ENCODE measurements around the gene HNF1B. TPM values are rescaled to one million over a fixed set of nuclear protein-coding genes. Genes with fewer than 3 reads are reported as not detected.

Gene HNF1B
- total RNA-seq, 1 donor from 2014 or later = 40.0 TPM

DNA sequence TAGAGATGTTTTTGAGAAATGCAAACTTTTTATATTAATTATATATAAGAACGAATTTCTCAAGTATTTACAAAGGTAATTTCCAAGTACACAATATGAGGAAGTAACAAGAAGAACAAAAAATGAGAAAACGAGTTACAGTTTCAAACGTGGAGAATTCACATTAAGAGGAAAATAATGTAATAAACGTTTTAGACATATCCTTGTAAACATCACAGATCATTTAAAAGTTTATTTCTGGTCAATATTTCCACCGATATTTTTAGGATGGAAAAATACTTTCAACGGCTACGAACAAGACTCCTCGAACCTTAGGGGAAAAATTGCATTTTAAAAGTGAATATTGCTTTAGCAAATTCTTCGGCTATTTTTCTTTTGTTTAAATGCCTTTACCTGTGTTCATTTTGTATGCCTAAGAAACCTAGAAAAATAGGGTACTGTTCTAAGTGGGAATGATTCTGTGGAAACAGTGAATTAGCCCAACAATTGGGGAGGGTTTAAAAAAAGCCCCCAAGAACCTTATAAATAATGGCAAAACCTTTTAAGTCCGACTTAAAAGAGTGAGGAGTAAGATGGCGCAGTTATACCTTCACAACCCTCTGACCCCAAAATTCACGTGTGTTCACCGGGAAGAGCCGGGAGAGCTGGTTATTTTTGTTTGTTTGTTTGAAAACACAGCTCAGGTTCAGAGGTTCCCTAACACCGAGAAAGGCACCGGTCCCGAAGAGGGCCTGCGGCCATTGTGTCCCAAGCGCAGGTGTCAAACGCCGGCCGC lies 3.3 kb downstream of the HNF1B start:
- H3K9me3 Mint-ChIP-seq = no peaks in the 10 kb centered on the region
- TF ChIP-seq, protein P1, sequence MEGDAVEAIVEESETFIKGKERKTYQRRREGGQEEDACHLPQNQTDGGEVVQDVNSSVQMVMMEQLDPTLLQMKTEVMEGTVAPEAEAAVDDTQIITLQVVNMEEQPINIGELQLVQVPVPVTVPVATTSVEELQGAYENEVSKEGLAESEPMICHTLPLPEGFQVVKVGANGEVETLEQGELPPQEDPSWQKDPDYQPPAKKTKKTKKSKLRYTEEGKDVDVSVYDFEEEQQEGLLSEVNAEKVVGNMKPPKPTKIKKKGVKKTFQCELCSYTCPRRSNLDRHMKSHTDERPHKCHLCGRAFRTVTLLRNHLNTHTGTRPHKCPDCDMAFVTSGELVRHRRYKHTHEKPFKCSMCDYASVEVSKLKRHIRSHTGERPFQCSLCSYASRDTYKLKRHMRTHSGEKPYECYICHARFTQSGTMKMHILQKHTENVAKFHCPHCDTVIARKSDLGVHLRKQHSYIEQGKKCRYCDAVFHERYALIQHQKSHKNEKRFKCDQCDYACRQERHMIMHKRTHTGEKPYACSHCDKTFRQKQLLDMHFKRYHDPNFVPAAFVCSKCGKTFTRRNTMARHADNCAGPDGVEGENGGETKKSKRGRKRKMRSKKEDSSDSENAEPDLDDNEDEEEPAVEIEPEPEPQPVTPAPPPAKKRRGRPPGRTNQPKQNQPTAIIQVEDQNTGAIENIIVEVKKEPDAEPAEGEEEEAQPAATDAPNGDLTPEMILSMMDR (IDR thresholded peaks at IDR 0.05) = no peak
- peaks cover 42% of the 10 kb centered on the region for H3K27me3 Mint-ChIP-seq
- POLR2A ChIA-PET = interaction anchor here (0.6 kb wide), 1 partner anchor 22 kb away, joined by 5 read pairs; no protein-coding TSS in a partner anchor
- peak overlapping the region; percentile 76 for H3K4me3 Mint-ChIP-seq
- H3K36me3 Mint-ChIP-seq (ENCODE audit: low read depth) = peaks cover 9% of the 10 kb centered on the region
- peaks cover 38% of the 10 kb centered on the region for H3K4me1 Mint-ChIP-seq
- no peak overlapping the region for H3K27ac Mint-ChIP-seq
- no peak for ATAC-seq (ENCODE audit: low read depth)
- CTCF ChIA-PET = interaction anchor here (1.0 to 2.7 kb wide), 2 partner anchors 33 to 49 kb away, joined by 3 to 11 read pairs; no protein-coding TSS in a partner anchor
- no peak for DNase-seq
- intact Hi-C loops (cut with micrococcal nuclease) = loop anchor here (2.0 kb wide), 1 partner anchor 41 kb away; no protein-coding TSS in a partner anchor

DNA sequence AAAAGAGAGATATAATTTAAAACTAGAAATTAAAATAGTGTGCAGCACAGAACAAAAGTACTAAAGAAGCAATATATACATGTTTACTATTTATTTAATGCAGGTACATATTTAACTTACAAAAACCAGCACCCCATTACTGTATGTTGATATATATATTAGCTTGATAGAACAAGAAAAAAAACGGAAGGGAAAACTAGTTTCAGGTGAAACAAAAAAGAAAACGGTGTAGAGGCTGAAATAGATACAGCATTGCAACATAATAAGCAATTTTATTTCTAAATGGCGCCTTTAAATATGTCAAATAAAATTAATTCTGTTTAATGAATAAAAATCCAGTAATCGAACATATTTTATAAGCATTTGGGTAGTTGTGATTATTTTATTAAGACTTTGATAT lies 3.9 kb downstream of the HNF1B start:
- intact Hi-C loops (cut with micrococcal nuclease) = no loop called here
- Mint-ChIP-seq H3K4me1 (peaks cover 32% of the 10 kb centered on the region), H3K4me3 (no peak overlapping the region), H3K36me3 (ENCODE audit: low read depth) (peaks cover 9% of the 10 kb centered on the region), H3K27ac (no peak overlapping the region), H3K27me3 (peaks cover 42% of the 10 kb centered on the region), H3K9me3 (no peaks in the 10 kb centered on the region)
- TF ChIP-seq, protein P1 (IDR thresholded peaks at IDR 0.05) = no peak
- POLR2A ChIA-PET = no interaction called here
- CTCF ChIA-PET = interaction anchor here (2.7 kb wide), 1 partner anchor 50 kb away, joined by 11 read pairs; no protein-coding TSS in a partner anchor
- DNase-seq (no peak), ATAC-seq (ENCODE audit: low read depth) (no peak)

DNA sequence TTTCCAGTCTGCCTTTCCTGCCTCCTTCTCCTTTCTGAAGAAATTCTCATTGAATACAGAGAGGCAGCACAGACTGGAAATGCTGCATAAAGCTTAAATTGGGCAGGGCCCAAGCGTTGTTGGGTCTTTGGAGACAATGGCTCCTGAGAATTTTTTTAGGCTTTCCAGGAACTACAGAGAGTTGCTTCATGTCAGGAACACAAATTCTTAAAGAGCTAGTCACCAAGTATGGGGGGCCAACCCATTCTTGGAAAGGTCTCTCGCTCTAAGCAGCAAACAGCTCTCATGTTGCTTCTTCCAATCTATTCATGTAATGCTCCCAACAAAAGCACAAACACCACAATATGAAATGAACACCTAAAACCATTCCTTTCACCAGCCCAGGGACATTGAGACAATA lies 6.9 kb downstream of the HNF1B start:
- peaks cover 37% of the 10 kb centered on the region for H3K27me3 Mint-ChIP-seq
- TF ChIP-seq, protein P1 (IDR thresholded peaks at IDR 0.05) = no peak
- H3K9me3 Mint-ChIP-seq = no peaks in the 10 kb centered on the region
- H3K4me3 Mint-ChIP-seq = no peak overlapping the region
- ATAC-seq (ENCODE audit: low read depth) = no peak
- no peak overlapping the region for H3K27ac Mint-ChIP-seq
- peaks cover 14% of the 10 kb centered on the region for H3K4me1 Mint-ChIP-seq
- DNase-seq = no peak
- intact Hi-C loops (cut with micrococcal nuclease) = loop anchor here (5.0 kb wide), 1 partner anchor 96 kb away; the partner anchor contains the start of gene DDX52
- POLR2A ChIA-PET = interaction anchor here (0.5 kb wide), 1 partner anchor 56 kb away, joined by 7 read pairs; no protein-coding TSS in a partner anchor
- H3K36me3 Mint-ChIP-seq (ENCODE audit: low read depth) = peaks cover 4% of the 10 kb centered on the region
- CTCF ChIA-PET = no interaction called here

DNA sequence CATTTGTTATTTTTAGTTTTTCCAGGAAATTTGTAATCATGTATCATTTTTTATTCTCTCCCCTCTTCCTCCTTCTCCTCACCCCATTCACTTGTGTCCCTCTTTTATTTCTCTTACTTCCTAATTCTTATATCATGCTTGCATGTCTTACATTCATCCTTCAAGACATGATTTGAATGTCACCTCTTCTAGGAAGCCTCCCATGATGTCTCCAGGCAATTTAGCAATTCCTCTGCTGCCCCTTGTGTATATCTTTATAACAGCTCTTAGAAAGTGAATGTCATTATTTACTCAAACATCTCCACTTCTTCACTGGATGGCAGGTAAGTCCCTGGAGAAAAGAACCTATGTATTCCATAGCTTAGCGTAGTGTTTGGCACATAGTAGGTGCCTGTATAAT lies 7.8 kb downstream of the HNF1B start:
- H3K27ac Mint-ChIP-seq = no peak overlapping the region
- intact Hi-C loops (cut with micrococcal nuclease) = loop anchor here (5.0 kb wide), 1 partner anchor 95 kb away; the partner anchor contains the start of gene DDX52
- no peak for ATAC-seq (ENCODE audit: low read depth)
- POLR2A ChIA-PET = interaction anchor here (0.9 kb wide), 1 partner anchor 46 kb away, joined by 4 read pairs; no protein-coding TSS in a partner anchor
- H3K9me3 Mint-ChIP-seq = no peaks in the 10 kb centered on the region
- H3K36me3 Mint-ChIP-seq (ENCODE audit: low read depth) = peaks cover 5% of the 10 kb centered on the region
- peaks cover 10% of the 10 kb centered on the region for H3K4me1 Mint-ChIP-seq
- H3K27me3 Mint-ChIP-seq = peaks cover 37% of the 10 kb centered on the region
- H3K4me3 Mint-ChIP-seq = no peak overlapping the region
- DNase-seq = no peak
- TF ChIP-seq, protein P1 (IDR thresholded peaks at IDR 0.05) = no peak
- CTCF ChIA-PET = interaction anchor here (1.0 kb wide), 1 partner anchor 33 kb away, joined by 5 read pairs; no protein-coding TSS in a partner anchor

DNA sequence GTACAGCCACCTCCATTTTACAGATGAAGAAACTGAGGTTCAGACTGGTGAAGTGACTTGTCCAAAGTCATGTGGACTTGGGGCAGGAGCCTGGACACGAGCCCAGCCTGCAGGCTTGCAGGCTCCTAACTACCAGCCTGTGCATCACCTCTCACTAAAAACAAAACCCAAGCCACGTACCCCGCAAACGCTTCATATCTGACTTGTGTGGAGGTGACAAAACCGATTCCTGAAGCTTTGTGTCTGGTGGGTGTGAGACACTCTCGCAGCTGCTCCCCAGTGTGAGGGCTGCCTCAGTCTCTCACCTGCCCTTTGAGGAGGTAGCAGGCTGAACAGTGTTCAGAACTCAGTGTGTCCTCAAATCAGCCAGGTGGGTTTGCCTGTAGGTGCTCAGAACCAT lies 8.4 kb downstream of the HNF1B start:
- CTCF ChIA-PET = no interaction called here
- H3K27ac Mint-ChIP-seq = no peak overlapping the region
- peaks cover 34% of the 10 kb centered on the region for H3K27me3 Mint-ChIP-seq

More for the DNA sequence above, 8.4 kb downstream of the HNF1B start:
- POLR2A ChIA-PET = interaction anchor here (1.3 kb wide), 1 partner anchor 8 kb away, joined by 5 read pairs; the partner anchor contains the start of gene HNF1B
- no peak overlapping the region for H3K4me3 Mint-ChIP-seq
- TF ChIP-seq, protein P1 (IDR thresholded peaks at IDR 0.05) = no peak
- intact Hi-C loops (cut with micrococcal nuclease) = loop anchor here (5.0 kb wide), 1 partner anchor 94 kb away; the partner anchor contains the start of gene DDX52
- H3K36me3 Mint-ChIP-seq (ENCODE audit: low read depth) = peaks cover 5% of the 10 kb centered on the region
- no peak for DNase-seq
- no peaks in the 10 kb centered on the region for H3K9me3 Mint-ChIP-seq
- H3K4me1 Mint-ChIP-seq = peaks cover 5% of the 10 kb centered on the region
- ATAC-seq (ENCODE audit: low read depth) = no peak

Measured in activated B cell treated with CpG ODN at 0.5 μM for 24 hours (primary cell).